Lower leg skin (tissue), 3 donors: ENCODE measurements around the gene MOG.
"Not testable (repeated sequence)": the region's sequence is repeated elsewhere in the genome, so short reads cannot be mapped to it uniquely, and the experiment has no call there.

Source experiments
- POLR2A ChIP-seq, 2 donors: fragments of 450-650 bp; IDR thresholded peaks; one replicate each; pipeline ENCODE4 v1.6.1; 2016 to 2017; ENCODE audit warnings: antibody characterized with exemption in 2 of 2, mild to moderate bottlenecking in 1 of 2, moderate library complexity in 1 of 2
- TF ChIP-seq, protein P1 (sequence below), 3 donors: fragments of 450-650 bp; IDR thresholded peaks; one replicate each; pipeline ENCODE4 v1.5.1; 2016; ENCODE audit warnings: antibody characterized with exemption in 3 of 3, mild to moderate bottlenecking in 3 of 3, moderate library complexity in 2 of 3

- not testable (repeated sequence) for TF ChIP-seq POLR2A (IDR thresholded peaks at IDR 0.05)
- TF ChIP-seq, protein P1, sequence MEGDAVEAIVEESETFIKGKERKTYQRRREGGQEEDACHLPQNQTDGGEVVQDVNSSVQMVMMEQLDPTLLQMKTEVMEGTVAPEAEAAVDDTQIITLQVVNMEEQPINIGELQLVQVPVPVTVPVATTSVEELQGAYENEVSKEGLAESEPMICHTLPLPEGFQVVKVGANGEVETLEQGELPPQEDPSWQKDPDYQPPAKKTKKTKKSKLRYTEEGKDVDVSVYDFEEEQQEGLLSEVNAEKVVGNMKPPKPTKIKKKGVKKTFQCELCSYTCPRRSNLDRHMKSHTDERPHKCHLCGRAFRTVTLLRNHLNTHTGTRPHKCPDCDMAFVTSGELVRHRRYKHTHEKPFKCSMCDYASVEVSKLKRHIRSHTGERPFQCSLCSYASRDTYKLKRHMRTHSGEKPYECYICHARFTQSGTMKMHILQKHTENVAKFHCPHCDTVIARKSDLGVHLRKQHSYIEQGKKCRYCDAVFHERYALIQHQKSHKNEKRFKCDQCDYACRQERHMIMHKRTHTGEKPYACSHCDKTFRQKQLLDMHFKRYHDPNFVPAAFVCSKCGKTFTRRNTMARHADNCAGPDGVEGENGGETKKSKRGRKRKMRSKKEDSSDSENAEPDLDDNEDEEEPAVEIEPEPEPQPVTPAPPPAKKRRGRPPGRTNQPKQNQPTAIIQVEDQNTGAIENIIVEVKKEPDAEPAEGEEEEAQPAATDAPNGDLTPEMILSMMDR (IDR thresholded peaks at IDR 0.05) = not testable (repeated sequence)
Measured at GRCh38 chr6:29672116-29672515, 15.2 kb downstream of the MOG start.
